Cerebellar cortex (tissue), 1 donor: ENCODE measurements around the gene ACIN1.
A peak's percentile ranks its signal among the peaks of the same experiment; 100 is the strongest.
"Not testable (repeated sequence)": the region's sequence is repeated elsewhere in the genome, so short reads cannot be mapped to it uniquely, and the experiment has no call there.

ENCODE experiments used
- DNase-seq: peaks from one replicate; pipeline ENCODE4 v3.0.0-alpha.2; 2015; ENCODE audit warnings: low spot score

The ACIN1 gene

DNA sequence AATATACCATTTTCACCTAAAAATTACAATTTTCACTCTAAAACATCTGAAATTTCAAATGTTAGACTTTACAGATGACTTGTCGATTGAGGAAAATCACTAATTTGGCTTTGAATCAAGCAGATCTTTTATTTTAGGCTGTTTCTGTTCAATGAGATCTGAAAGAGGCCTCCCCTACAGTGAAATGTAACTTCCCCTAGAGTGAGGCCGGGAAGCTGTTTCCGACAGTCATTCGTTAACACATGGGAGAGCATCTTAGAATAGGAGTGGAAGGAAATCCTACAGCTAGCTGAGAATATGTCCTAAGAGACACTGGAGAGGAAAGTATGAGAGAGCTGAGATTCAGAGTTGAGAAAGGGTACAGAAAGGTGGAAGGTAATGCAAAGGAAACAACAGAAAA, 79.3 kb downstream of the ACIN1 start:
- DNase-seq: no peak

DNA sequence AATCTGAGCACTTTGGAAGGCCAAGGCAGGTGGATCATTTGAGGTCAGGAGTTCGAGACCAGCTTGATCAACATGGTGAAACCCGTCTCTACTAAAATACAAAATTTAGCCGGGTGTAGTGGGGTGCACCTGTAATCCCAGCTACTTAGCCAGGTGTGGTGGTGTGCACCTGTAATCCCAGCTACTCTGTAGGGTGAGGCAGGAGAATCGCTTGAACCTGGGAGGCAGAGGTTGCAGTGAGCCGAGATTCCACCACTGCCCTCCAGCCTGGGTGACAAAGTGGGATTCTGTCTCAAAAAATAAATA, 81.2 kb downstream of the ACIN1 start:
- not testable (repeated sequence) for DNase-seq

DNA sequence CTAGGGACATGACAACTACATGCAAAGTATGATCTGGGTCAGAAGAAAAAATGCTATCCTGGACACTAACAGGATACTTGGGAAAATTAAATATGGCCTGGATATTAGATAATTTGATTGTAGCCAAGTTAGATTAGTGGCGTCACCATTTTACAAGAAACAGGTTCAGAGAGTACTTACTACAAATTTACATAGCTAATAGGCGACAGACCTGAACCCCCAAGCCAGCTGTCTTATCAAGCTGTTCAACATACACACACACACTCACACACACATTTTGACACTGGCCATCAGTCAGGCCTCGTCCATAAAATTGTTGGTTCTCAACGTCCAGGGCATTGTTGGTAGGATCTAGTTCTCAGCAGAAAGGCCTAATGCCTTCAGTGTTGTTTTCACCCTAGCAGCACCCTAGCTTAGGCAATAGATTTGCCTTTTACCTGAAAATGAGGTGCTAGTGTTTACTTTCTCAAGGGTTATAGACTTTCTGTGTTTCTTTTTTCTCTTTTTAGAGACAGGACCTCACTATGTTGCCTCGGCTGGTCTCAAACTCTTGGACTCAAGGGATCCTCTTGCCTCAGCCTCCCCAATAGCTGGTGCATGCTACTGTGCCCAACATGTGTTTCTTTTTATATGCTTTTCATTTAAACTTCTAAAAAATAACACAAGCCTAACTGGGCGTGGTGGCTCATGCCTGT, 81.7 kb downstream of the ACIN1 start:
- DNase-seq: no peak

DNA sequence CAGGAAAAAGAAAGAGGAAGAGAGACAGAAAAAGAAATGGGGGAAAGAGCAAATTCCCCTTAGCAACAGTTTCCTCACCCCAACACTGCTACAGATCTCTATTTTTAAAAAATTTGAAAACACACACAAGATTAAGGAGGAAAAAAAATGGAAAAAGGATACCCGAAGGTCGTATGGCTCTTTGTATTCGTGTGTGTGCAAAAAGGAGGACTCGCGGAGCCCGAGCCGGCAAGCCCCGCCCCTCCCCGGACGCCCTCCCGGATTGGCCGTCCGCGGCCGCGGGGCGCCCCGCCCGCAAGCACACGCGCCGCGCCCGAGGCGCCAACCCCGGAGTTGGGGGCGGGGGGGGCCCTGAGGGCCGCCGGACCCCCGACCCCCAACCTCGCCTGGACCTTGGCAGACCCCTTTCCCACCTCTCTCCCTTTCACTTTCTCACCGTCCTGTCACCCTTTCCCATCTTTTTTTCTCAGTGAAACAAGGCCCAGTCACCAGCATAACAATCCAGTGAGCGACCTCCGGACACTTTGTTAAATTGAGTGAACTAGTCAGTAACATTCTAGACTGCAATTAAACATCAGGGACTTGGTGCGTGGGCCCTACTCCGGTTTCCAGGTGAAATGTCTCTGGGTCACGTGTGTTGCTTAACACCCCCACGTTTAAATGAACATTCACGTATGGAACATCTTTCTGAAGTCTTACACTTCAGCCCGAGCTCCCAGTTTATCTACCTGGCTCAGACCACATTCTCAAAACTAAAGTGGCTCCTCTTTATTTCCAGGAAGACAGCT, 84.8 kb downstream of the ACIN1 start, which contains the start of gene C14orf93:
Gene C14orf93, minus strand, starts transcription at position 205 of the 788 bp plus-strand sequence. CDS start 11,120 bp downstream, outside the sequence.
- DNase-seq: peak; percentile 77

DNA sequence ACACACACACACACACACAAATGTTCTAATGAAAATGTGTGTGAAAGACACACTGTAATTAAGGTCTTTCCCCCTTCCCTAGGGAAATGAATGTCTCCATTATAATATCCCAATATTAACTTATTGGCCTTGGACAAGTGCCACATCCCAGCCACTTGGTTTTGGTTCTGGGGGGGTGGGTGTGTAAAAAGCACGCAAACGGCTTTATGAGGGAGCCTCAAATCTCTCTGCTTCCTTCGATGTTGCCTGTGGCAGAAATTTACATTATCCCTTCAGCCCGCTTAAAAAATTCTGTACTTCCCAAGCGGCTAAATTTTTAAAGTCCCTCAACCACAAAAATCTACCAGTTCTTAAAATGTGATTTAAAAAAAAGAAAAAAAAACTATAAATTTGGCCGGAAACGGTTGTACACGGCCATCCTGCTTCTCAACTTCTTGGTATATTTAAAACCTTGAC, 85.4 kb downstream of the ACIN1 start:
- no peak for DNase-seq

DNA sequence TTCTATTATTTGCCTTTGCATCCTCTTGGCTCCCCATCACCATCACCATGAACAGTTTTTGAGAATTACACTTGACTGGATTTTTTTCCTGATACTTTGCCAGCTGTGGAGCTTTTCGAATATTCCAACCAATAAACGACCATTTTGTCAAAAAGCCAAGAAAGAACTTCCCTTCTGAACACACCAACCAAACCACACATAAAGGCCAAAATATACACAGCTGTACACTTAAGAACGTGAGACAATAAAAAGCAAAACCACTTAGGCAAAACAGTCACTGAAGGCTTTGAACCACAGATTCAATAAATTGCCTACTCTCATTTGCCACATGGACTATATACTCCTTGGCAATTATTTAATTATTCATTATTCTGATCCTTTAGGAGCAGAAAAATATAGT, 86.1 kb downstream of the ACIN1 start:
- no peak for DNase-seq
